ENCODE data around the gene C5AR2.

DNA sequence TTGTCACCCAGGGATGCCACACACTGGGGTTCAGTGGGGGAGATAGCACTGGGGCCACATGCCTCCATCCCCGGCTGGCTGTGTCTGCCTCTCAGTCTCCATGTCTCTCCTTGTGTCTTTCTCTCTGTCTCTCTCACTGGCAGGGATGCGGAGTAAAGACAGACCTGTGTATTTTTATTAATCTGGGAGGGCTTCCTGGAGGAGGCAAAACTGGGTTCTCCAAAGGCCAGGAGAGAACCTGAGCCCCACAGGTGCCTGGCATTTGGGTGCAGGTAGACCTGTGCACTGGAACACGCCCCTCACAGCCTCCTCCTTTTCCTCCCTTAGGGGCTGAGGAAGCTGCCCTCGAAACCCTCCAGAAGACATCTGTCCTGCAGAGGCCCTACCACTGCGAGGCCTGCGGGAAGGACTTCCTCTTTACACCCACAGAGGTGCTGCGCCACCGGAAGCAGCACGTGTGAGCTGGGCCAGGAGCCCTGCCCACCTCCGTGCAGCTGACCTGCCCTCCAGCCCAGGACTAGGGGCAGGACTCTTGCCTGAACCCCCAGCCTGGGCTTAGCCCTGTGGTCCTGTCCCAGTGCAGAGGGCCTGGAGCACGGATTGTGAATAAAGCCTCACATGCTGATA is 49.8 kb downstream of the C5AR2 start:
- TF ChIP-seq, protein P1, sequence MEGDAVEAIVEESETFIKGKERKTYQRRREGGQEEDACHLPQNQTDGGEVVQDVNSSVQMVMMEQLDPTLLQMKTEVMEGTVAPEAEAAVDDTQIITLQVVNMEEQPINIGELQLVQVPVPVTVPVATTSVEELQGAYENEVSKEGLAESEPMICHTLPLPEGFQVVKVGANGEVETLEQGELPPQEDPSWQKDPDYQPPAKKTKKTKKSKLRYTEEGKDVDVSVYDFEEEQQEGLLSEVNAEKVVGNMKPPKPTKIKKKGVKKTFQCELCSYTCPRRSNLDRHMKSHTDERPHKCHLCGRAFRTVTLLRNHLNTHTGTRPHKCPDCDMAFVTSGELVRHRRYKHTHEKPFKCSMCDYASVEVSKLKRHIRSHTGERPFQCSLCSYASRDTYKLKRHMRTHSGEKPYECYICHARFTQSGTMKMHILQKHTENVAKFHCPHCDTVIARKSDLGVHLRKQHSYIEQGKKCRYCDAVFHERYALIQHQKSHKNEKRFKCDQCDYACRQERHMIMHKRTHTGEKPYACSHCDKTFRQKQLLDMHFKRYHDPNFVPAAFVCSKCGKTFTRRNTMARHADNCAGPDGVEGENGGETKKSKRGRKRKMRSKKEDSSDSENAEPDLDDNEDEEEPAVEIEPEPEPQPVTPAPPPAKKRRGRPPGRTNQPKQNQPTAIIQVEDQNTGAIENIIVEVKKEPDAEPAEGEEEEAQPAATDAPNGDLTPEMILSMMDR (IDR thresholded peaks at IDR 0.05), result no peak
- TF ChIP-seq POLR2A (IDR thresholded peaks at IDR 0.05), result no peak
